Transverse colon (tissue), 4 donors: ENCODE measurements around the gene SUMF1. TPM values are rescaled to one million over a fixed set of nuclear protein-coding genes. Genes with fewer than 3 reads are reported as not detected.

Source experiments
- DNase-seq: peaks from one replicate; pipeline ENCODE4 v3.0.0-alpha.2; 2019
- H3K27ac ChIP-seq, 4 donors: fragments of 200-600 bp; sonication (generic); 2 replicates each; pipeline ENCODE4 v1.5.1; 2016 to 2018; ENCODE audit warnings: inconsistent platforms in 4 of 4
- H3K27me3 ChIP-seq: fragments of 200-600 bp; sonication (generic); 2 replicates; pipeline ENCODE4 v1.5.1; 2017; ENCODE audit warnings: inconsistent platforms
- H3K36me3 ChIP-seq, 4 donors: fragments of 200-600 bp; sonication (generic); 2 replicates each; pipeline ENCODE4 v1.5.1; 2017 to 2019; ENCODE audit warnings: inconsistent platforms in 4 of 4
- H3K4me1 ChIP-seq, 4 donors: fragments of 200-600 bp; sonication (generic); 2 replicates each; pipeline ENCODE4 v1.5.1; 2017 to 2020; ENCODE audit warnings: inconsistent platforms in 4 of 4
- H3K4me3 ChIP-seq, 4 donors: fragments of 200-600 bp; sonication (generic); 1 replicate in 1 of 4; 2 replicates in 3 of 4; pipeline versions ENCODE4 v1.5.1 to v1.6.1; 2017 to 2019; ENCODE audit warnings: inconsistent platforms in 4 of 4
- H3K9me3 ChIP-seq, 2 donors: fragments of 200-600 bp; sonication (generic); 2 replicates each; pipeline ENCODE4 v1.5.1; 2017 to 2019; ENCODE audit warnings: inconsistent platforms in 2 of 2
- CTCF ChIP-seq, 5 experiments: fragments of 200-600 bp in 3 of 5; fragments of 450-650 bp in 2 of 5; sonication (generic) in 3 of 5; IDR thresholded peaks; 1 replicate in 2 of 5; 2 replicates in 3 of 5; pipeline ENCODE4 v1.5.1; 2016 to 2017; ENCODE audit warnings: antibody characterized with exemption in 5 of 5, inconsistent platforms in 3 of 5, mild to moderate bottlenecking in 2 of 5, moderate library complexity in 1 of 5
- EP300 ChIP-seq: sonication (generic); formaldehyde crosslinking; IDR thresholded peaks from one replicate; pipeline ENCODE4 v1.6.1; 2017; ENCODE audit warnings: antibody characterized with exemption, low read depth
- POLR2A ChIP-seq: fragments of 450-650 bp; IDR thresholded peaks from one replicate; pipeline ENCODE4 v1.6.1; 2016; ENCODE audit warnings: antibody characterized with exemption, mild to moderate bottlenecking, moderate library complexity
- POLR2AphosphoS5 ChIP-seq, 3 donors: sonication (generic); formaldehyde crosslinking; IDR thresholded peaks; one replicate each; pipeline ENCODE4 v1.6.1; 2016; ENCODE audit warnings: antibody characterized with exemption in 3 of 3
- in situ Hi-C, 4 donors: fragments of 200-750 bp; cut with MboI; loops; one replicate each; pipeline versions ENCODE4 v1.15.0 to v1.15.1; 2017; ENCODE audit warnings: low sequenced_read_pairs in 3 of 4, low pct_ligation_motif_present in 1 of 4, low pct_unique_long_range_greater_than_20kb in 1 of 4
- intact Hi-C: fragments of 100-400 bp; cut with DNase I; formaldehyde crosslinking; loops from one replicate; pipeline ENCODE4 v1.15.1; 2023; ENCODE audit warnings: low total_unique reads
- total RNA-seq, 4 donors: library from RNA; depleted of rRNA; stranded (reverse); fragments of >200 nt; gene quantifications; one replicate each; pipeline ENCODE4 v1.1.0, GENCODE V29; 2016

The SUMF1 gene
- total RNA-seq, 4 donors from 2014 or later = 25.1 to 70.5 (median 65.3) TPM

- no peak for TF ChIP-seq POLR2A
- TF ChIP-seq CTCF (IDR thresholded peaks at IDR 0.05) = no peak
- TF ChIP-seq POLR2AphosphoS5 (IDR thresholded peaks at IDR 0.05) = no peak
- no peak for TF ChIP-seq EP300
- Histone ChIP-seq H3K27ac (no peak overlapping the region), H3K4me1 (peaks cover 0 to 4% (median 1%) of the 10 kb centered on the region in 4 donors), H3K4me3 (no peak overlapping the region), H3K27me3 (no peaks in the 10 kb centered on the region), H3K9me3 (no peaks in the 10 kb centered on the region), H3K36me3 (peaks cover 0 to 4% (median 2%) of the 10 kb centered on the region in 4 donors)
- DNase-seq = no peak
- intact Hi-C loops (no loop called here), in situ Hi-C loops (no loop called here)
Observed at GRCh38 chr3:4311496-4311895, 155.6 kb downstream of the SUMF1 start.

Other genes with a start within 250 kb of the SUMF1 start
- 10 to 100 TPM; 12.0 to 30.7 (median 15.9) TPM for gene SETMAR, start 163.9 kb downstream of the SUMF1 start, total RNA-seq
- 10 to 100 TPM; 15.3 to 50.2 (median 28.7) TPM for gene ITPR1, start 26.1 kb upstream of the SUMF1 start, total RNA-seq